ENCODE results near the gene ATP9B. TPM values are rescaled to one million over a fixed set of nuclear protein-coding genes. Genes with fewer than 3 reads are reported as not detected.

The ATP9B gene
- total RNA-seq, 1 experiment from 2014 or later: 44.4 TPM

DNA sequence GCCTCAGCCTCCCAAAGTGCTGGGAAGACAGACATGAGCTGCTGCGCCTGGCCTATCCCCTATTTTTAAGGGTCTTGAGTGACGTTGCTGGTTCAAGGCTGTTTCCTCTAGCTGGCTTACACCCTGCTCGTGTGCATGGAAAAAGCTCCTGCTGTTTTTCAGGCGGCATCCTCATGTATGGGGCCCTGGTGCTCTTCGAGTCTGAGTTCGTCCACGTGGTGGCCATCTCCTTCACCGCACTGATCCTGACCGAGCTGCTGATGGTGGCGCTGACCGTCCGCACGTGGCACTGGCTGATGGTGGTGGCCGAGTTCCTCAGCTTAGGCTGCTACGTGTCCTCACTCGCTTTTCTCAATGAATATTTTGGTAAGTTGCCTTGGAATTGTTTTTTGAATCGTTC lies 304.5 kb downstream of the ATP9B start:
- in situ Hi-C loops (cut with HindIII; ENCODE audit: low pct_unique_long_range_greater_than_20kb, low sequenced_read_pairs): no loop called here
- BruUV-seq (replicated peaks): no TSS peak
- DNase-seq (ENCODE audit: low read depth, low spot score): no peak

DNA sequence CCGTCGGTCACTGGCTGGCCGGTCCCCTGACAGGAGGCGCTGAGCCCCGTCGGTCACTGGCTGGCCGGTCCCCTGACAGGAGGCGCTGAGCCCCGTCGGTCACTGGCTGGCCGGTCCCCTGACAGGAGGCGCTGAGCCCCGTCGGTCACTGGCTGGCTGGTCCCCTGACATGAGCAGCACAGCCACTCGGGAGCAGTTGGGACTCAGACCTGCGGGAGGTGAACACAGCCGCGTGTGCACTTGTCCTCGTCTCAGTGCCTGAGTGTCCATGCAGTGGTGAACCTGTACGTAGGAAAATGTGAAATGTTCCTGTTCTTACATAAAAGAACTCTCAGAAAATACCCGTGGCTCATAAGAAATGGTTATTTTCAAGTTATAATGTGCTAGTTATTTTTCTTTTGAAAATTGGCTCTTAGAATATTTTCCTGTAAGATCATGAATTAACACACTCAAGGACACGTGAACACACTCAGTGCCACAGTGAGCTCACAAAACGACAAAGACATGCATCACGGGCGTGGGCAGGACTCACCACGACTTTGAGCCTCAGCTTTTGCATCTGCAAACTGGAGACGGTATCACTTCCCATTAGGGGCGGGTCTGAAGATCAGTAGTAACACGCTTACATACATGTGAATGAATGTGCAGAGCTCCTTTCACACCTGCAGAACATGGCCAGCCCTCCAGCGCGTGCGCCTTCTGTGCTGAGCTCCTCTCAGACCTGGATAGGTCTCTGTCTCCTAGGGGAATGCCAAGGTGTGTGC lies 305.4 kb downstream of the ATP9B start:
- Histone ChIP-seq H3K4me1 (ENCODE audit: control insufficient read depth, insufficient read depth, low read length) (no peaks in the 10 kb centered on the region; the same call in 1 of the 2 replicates), H3K27ac (ENCODE audit: low read length) (no peak overlapping the region), H3K36me3 (ENCODE audit: control insufficient read depth, insufficient read depth, low read length) (no peaks in the 10 kb centered on the region), H3K9me3 (ENCODE audit: control insufficient read depth, insufficient read depth, low read depth, low read length) (no peaks in the 10 kb centered on the region), H3K4me3 (ENCODE audit: low read depth in 2 of 2, low read length in 2 of 2) (no peak overlapping the region), H3K27me3 (ENCODE audit: control insufficient read depth, insufficient read depth, low read length) (no peaks in the 10 kb centered on the region)
- BruUV-seq (replicated peaks): no TSS peak
- POLR2A ChIA-PET: interaction anchor here (0.6 kb wide), 1 partner anchor 53 kb away, joined by 5 read pairs; no protein-coding TSS in a partner anchor
- ATAC-seq: no peak
- TF ChIP-seq SIN3A (IDR thresholded peaks at IDR 0.05; ENCODE audit: borderline replicate concordance, insufficient read depth, low read depth, low read length): no peak
- no peak for TF ChIP-seq POLR2AphosphoS5 (IDR thresholded peaks at IDR 0.05; ENCODE audit: low read depth, low read length)
- TF ChIP-seq, protein P1, sequence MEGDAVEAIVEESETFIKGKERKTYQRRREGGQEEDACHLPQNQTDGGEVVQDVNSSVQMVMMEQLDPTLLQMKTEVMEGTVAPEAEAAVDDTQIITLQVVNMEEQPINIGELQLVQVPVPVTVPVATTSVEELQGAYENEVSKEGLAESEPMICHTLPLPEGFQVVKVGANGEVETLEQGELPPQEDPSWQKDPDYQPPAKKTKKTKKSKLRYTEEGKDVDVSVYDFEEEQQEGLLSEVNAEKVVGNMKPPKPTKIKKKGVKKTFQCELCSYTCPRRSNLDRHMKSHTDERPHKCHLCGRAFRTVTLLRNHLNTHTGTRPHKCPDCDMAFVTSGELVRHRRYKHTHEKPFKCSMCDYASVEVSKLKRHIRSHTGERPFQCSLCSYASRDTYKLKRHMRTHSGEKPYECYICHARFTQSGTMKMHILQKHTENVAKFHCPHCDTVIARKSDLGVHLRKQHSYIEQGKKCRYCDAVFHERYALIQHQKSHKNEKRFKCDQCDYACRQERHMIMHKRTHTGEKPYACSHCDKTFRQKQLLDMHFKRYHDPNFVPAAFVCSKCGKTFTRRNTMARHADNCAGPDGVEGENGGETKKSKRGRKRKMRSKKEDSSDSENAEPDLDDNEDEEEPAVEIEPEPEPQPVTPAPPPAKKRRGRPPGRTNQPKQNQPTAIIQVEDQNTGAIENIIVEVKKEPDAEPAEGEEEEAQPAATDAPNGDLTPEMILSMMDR (IDR thresholded peaks at IDR 0.05): no peak
- no peak for TF ChIP-seq TCF7L2 (IDR thresholded peaks at IDR 0.05; ENCODE audit: low read depth, low read length)
- TF ChIP-seq, protein P2, sequence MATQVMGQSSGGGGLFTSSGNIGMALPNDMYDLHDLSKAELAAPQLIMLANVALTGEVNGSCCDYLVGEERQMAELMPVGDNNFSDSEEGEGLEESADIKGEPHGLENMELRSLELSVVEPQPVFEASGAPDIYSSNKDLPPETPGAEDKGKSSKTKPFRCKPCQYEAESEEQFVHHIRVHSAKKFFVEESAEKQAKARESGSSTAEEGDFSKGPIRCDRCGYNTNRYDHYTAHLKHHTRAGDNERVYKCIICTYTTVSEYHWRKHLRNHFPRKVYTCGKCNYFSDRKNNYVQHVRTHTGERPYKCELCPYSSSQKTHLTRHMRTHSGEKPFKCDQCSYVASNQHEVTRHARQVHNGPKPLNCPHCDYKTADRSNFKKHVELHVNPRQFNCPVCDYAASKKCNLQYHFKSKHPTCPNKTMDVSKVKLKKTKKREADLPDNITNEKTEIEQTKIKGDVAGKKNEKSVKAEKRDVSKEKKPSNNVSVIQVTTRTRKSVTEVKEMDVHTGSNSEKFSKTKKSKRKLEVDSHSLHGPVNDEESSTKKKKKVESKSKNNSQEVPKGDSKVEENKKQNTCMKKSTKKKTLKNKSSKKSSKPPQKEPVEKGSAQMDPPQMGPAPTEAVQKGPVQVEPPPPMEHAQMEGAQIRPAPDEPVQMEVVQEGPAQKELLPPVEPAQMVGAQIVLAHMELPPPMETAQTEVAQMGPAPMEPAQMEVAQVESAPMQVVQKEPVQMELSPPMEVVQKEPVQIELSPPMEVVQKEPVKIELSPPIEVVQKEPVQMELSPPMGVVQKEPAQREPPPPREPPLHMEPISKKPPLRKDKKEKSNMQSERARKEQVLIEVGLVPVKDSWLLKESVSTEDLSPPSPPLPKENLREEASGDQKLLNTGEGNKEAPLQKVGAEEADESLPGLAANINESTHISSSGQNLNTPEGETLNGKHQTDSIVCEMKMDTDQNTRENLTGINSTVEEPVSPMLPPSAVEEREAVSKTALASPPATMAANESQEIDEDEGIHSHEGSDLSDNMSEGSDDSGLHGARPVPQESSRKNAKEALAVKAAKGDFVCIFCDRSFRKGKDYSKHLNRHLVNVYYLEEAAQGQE (IDR thresholded peaks at IDR 0.05; ENCODE audit: insufficient read depth in 1 of 2, low read depth in 2 of 2, low read length in 1 of 2): no peak
- intact Hi-C loops (cut with micrococcal nuclease; ENCODE audit: unreplicated experiment): no loop called here
- in situ Hi-C loops (cut with HindIII; ENCODE audit: low pct_unique_long_range_greater_than_20kb, low sequenced_read_pairs): no loop called here
- no peak for DNase-seq (ENCODE audit: low read depth, low spot score)
- CTCF ChIA-PET: no interaction called here

More for the DNA sequence above, 304.5 kb downstream of the ATP9B start:
- Histone ChIP-seq H3K4me1 (ENCODE audit: control insufficient read depth, insufficient read depth, low read length) (no peaks in the 10 kb centered on the region; the same call in 1 of the 2 replicates), H3K27me3 (ENCODE audit: control insufficient read depth, insufficient read depth, low read length) (no peaks in the 10 kb centered on the region), H3K36me3 (ENCODE audit: control insufficient read depth, insufficient read depth, low read length) (no peaks in the 10 kb centered on the region), H3K27ac (ENCODE audit: low read length) (no peak overlapping the region), H3K9me3 (ENCODE audit: control insufficient read depth, insufficient read depth, low read depth, low read length) (no peaks in the 10 kb centered on the region), H3K4me3 (ENCODE audit: low read depth in 2 of 2, low read length in 2 of 2) (no peak overlapping the region)
- ChIA-PET POLR2A (no interaction called here), CTCF (no interaction called here)
- intact Hi-C loops (cut with micrococcal nuclease; ENCODE audit: unreplicated experiment): no loop called here
- TF ChIP-seq SIN3A (IDR thresholded peaks at IDR 0.05; ENCODE audit: borderline replicate concordance, insufficient read depth, low read depth, low read length): no peak
- no peak for ATAC-seq

Data from Panc1 (cell line).